Coronary artery (tissue), 2 donors: ENCODE measurements around the gene RASGRF2.

Source experiments
- DNase-seq: peaks from one replicate; pipeline ENCODE4 v3.0.0-alpha.2; 2017; ENCODE audit warnings: low spot score
- H3K27ac ChIP-seq, 2 donors: fragments of 200-600 bp; sonication (generic); one replicate each; pipeline ENCODE4 v1.5.1; 2016 to 2019
- H3K4me3 ChIP-seq: fragments of 200-600 bp; sonication (generic); 2 replicates; pipeline ENCODE4 v1.5.1; 2016; ENCODE audit warnings: mild to moderate bottlenecking, moderate library complexity
- CTCF ChIP-seq: fragments of 200-600 bp; sonication (generic); IDR thresholded peaks from one replicate; pipeline ENCODE4 v1.5.1; 2019; ENCODE audit warnings: antibody characterized with exemption

RASGRF2 gene

GRCh38 chr5:81203729-81204128, 243.6 kb downstream of the RASGRF2 start:
- Histone ChIP-seq H3K4me3 (no peak overlapping the region), H3K27ac (no peak overlapping the region)
- no peak for TF ChIP-seq CTCF
- no peak for DNase-seq

- no peak overlapping the region for H3K27ac ChIP-seq
- no peak overlapping the region for H3K4me3 ChIP-seq
- no peak for TF ChIP-seq CTCF
- DNase-seq = no peak
Observed at GRCh38 chr5:81204205-81204604, 244.0 kb downstream of the RASGRF2 start.

GRCh38 chr5:81205058-81205457, 244.9 kb downstream of the RASGRF2 start:
- Histone ChIP-seq H3K4me3 (no peak overlapping the region), H3K27ac (no peak overlapping the region)
- TF ChIP-seq CTCF = no peak
- DNase-seq = no peak

- Histone ChIP-seq H3K27ac (no peak overlapping the region), H3K4me3 (no peak overlapping the region)
- DNase-seq = no peak
- no peak for TF ChIP-seq CTCF
Observed at GRCh38 chr5:81207009-81207408, 246.8 kb downstream of the RASGRF2 start.

- H3K27ac ChIP-seq = no peak overlapping the region
- H3K4me3 ChIP-seq = no peak overlapping the region
- TF ChIP-seq CTCF = no peak
- no peak for DNase-seq
Observed at GRCh38 chr5:81208904-81209303, 248.7 kb downstream of the RASGRF2 start.

- H3K4me3 ChIP-seq = no peak overlapping the region
- H3K27ac ChIP-seq = no peak overlapping the region
- no peak for TF ChIP-seq CTCF
- no peak for DNase-seq
Observed at GRCh38 chr5:81209386-81209785, 249.2 kb downstream of the RASGRF2 start.

- no peak for DNase-seq
- Histone ChIP-seq H3K27ac (no peak overlapping the region), H3K4me3 (no peak overlapping the region)
- TF ChIP-seq CTCF = no peak
Observed at GRCh38 chr5:81209869-81210493, 249.8 kb downstream of the RASGRF2 start.
